K562 (cell line): ENCODE data around the gene VAT1L. TPM values are rescaled to one million over a fixed set of nuclear protein-coding genes. Genes with fewer than 3 reads are reported as not detected.

Experiments
- CEBPB ChIP-seq: fragments of 450-650 bp; IDR thresholded peaks from 2 replicates; pipeline ENCODE4 v1.6.1; 2016; ENCODE audit warnings: missing genetic modification characterization, missing compliant biosample characterization
- CXXC5 ChIP-seq: fragments of 250-450 bp; sonication (Bioruptor Pico); IDR thresholded peaks from 2 replicates; pipeline ENCODE4 v1.8.0; 2022; ENCODE audit warnings: inconsistent platforms, mild to moderate bottlenecking, moderate library complexity
- SAFB2 ChIP-seq: fragments of 200-400 bp; formaldehyde crosslinking; IDR thresholded peaks from 2 replicates; pipeline ENCODE4 v1.6.1; 2018; ENCODE audit warnings: borderline replicate concordance, low read length, low read depth, moderate library complexity; ENCODE audit not compliant: severe bottlenecking
- SIRT6 ChIP-seq: IDR thresholded peaks from one replicate; pipeline ENCODE4 v1.6.1; 2012; ENCODE audit warnings: low read depth, mild to moderate bottlenecking, control low read depth, inconsistent platforms, low read length, moderate library complexity
- SMARCE1 ChIP-seq: fragments of 450-650 bp; IDR thresholded peaks from 2 replicates; pipeline ENCODE4 v1.7.1; 2016; ENCODE audit warnings: mild to moderate bottlenecking
- ZNF444 ChIP-seq: fragments of 250-450 bp; sonication (Bioruptor Pico); IDR thresholded peaks from 2 replicates; pipeline ENCODE4 v1.4.0; 2020; ENCODE audit warnings: mild to moderate bottlenecking, moderate library complexity
- ZNF445 ChIP-seq: fragments of 250-450 bp; sonication (Bioruptor Pico); IDR thresholded peaks from 2 replicates; pipeline ENCODE4 v1.4.0; 2020; ENCODE audit warnings: low read depth, mild to moderate bottlenecking, moderate library complexity
- ZNF57 ChIP-seq: fragments of 450-650 bp; formaldehyde crosslinking; IDR thresholded peaks from 2 replicates; pipeline ENCODE4 v1.4.0; 2020; ENCODE audit warnings: mild to moderate bottlenecking, moderate library complexity
- ZNF77 ChIP-seq: fragments of 250-450 bp; sonication (Bioruptor Pico); IDR thresholded peaks from 2 replicates; pipeline ENCODE4 v1.5.0; 2020
- polyA plus RNA-seq, 8 experiments: library from polyadenylated mRNA; depleted of rRNA in 4 of 8; stranded (reverse) in 5 of 8; unstranded in 3 of 8; fragments of >200 nt; fragmentation: Nextera tagmentation in 2 of 8; fragmentation: Illumina TruSeq in 1 of 8; extraction: Ambion mirVana in 2 of 8; extraction: Trizol in 1 of 8; gene quantifications; 2 replicates each; pipeline versions ENCODE4 v1.2.1 to v1.2.3, GENCODE V29; 2011 to 2014; ENCODE audit warnings: inconsistent platforms in 1 of 8, missing spikeins in 1 of 8
- total RNA-seq, 7 experiments: library from RNA; depleted of rRNA in 6 of 7; stranded (reverse); fragments of >200 nt in 6 of 7; fragmentation: Illumina TruSeq in 2 of 7; extraction: Trizol in 2 of 7; gene quantifications; 2 replicates each; pipeline versions ENCODE4 v1.2.1 to v1.2.3, GENCODE V29; 2011 to 2021; ENCODE audit warnings: low replicate concordance in 1 of 7
- TF ChIP-seq, protein P1 (sequence below), 2 experiments: fragments of 450-650 bp; IDR thresholded peaks; 2 replicates each; pipeline ENCODE4 v1.6.1; 2018; ENCODE audit warnings: mild to moderate bottlenecking in 2 of 2, low read depth in 1 of 2; ENCODE audit not compliant: partially characterized antibody in 2 of 2
- TF ChIP-seq, protein P2 (sequence below): fragments of 450-650 bp; formaldehyde crosslinking; IDR thresholded peaks from 2 replicates; pipeline ENCODE4 v1.4.0; 2020; ENCODE audit warnings: mild to moderate bottlenecking, moderate library complexity
- TF ChIP-seq, protein P3 (sequence below): fragments of 450-650 bp; IDR thresholded peaks from 2 replicates; pipeline ENCODE4 v1.6.1; 2018; ENCODE audit warnings: mild to moderate bottlenecking, low read depth; ENCODE audit not compliant: partially characterized antibody
- TF ChIP-seq, protein P4 (sequence below): sonication (generic); formaldehyde crosslinking; IDR thresholded peaks from 2 replicates; pipeline ENCODE4 v1.8.1; 2023; ENCODE audit warnings: mild to moderate bottlenecking, missing genetic modification reagents
- TF ChIP-seq, protein P5 (sequence below): fragments of 200-400 bp; formaldehyde crosslinking; IDR thresholded peaks from 2 replicates; pipeline ENCODE4 v1.6.1; 2017; ENCODE audit warnings: mild to moderate bottlenecking, low read depth, low read length, moderate library complexity
- TF ChIP-seq, protein P6 (sequence below): fragments of 450-650 bp; formaldehyde crosslinking; IDR thresholded peaks from 2 replicates; pipeline ENCODE4 v1.4.0; 2022; ENCODE audit warnings: missing genetic modification characterization

The VAT1L gene
- total and polyA plus RNA-seq, 9 of the 15 experiments (the other 6 are each of a cell fraction or from before 2014, with no cell fraction given): 0.01 TPM; not detected in 8

DNA sequence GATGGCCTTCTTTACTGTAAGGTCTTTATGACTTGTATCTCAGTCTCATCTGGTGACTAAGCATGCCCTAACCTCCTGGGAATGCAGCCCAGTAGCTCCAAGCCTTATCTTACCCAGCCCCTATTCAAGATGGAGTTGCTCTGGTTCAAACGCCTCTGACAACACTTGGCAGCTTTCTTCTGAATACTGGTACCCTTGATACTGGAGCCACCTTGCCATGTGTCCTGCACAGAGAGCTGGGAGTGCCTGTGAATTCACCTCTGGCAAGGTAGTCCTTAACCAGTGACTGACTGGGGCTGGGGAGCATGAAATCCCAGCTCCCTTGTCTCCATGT lies 48.8 kb upstream of the VAT1L start (continued):
- TF ChIP-seq, protein P1, sequence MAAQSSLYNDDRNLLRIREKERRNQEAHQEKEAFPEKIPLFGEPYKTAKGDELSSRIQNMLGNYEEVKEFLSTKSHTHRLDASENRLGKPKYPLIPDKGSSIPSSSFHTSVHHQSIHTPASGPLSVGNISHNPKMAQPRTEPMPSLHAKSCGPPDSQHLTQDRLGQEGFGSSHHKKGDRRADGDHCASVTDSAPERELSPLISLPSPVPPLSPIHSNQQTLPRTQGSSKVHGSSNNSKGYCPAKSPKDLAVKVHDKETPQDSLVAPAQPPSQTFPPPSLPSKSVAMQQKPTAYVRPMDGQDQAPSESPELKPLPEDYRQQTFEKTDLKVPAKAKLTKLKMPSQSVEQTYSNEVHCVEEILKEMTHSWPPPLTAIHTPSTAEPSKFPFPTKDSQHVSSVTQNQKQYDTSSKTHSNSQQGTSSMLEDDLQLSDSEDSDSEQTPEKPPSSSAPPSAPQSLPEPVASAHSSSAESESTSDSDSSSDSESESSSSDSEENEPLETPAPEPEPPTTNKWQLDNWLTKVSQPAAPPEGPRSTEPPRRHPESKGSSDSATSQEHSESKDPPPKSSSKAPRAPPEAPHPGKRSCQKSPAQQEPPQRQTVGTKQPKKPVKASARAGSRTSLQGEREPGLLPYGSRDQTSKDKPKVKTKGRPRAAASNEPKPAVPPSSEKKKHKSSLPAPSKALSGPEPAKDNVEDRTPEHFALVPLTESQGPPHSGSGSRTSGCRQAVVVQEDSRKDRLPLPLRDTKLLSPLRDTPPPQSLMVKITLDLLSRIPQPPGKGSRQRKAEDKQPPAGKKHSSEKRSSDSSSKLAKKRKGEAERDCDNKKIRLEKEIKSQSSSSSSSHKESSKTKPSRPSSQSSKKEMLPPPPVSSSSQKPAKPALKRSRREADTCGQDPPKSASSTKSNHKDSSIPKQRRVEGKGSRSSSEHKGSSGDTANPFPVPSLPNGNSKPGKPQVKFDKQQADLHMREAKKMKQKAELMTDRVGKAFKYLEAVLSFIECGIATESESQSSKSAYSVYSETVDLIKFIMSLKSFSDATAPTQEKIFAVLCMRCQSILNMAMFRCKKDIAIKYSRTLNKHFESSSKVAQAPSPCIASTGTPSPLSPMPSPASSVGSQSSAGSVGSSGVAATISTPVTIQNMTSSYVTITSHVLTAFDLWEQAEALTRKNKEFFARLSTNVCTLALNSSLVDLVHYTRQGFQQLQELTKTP (IDR thresholded peaks at IDR 0.05; ENCODE audit: low read depth in 1 of 2, partially characterized antibody in 2 of 2): no peak
- TF ChIP-seq, protein P2, sequence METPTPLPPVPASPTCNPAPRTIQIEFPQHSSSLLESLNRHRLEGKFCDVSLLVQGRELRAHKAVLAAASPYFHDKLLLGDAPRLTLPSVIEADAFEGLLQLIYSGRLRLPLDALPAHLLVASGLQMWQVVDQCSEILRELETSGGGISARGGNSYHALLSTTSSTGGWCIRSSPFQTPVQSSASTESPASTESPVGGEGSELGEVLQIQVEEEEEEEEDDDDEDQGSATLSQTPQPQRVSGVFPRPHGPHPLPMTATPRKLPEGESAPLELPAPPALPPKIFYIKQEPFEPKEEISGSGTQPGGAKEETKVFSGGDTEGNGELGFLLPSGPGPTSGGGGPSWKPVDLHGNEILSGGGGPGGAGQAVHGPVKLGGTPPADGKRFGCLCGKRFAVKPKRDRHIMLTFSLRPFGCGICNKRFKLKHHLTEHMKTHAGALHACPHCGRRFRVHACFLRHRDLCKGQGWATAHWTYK (CRISPR knock-in tag): peak; percentile 92
- 0 out of 2 replicates have a peak, but pooled peaks have one; percentile 61 for TF ChIP-seq ZNF444 (CRISPR knock-in tag)
- TF ChIP-seq CEBPB: no peak
- TF ChIP-seq SAFB2: no peak
- TF ChIP-seq, protein P3, sequence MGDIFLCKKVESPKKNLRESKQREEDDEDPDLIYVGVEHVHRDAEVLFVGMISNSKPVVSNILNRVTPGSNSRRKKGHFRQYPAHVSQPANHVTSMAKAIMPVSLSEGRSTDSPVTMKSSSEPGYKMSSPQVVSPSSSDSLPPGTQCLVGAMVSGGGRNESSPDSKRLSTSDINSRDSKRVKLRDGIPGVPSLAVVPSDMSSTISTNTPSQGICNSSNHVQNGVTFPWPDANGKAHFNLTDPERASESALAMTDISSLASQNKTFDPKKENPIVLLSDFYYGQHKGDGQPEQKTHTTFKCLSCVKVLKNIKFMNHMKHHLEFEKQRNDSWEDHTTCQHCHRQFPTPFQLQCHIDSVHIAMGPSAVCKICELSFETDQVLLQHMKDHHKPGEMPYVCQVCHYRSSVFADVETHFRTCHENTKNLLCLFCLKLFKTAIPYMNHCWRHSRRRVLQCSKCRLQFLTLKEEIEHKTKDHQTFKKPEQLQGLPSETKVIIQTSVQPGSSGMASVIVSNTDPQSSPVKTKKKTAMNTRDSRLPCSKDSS: no peak
- TF ChIP-seq, protein P4, sequence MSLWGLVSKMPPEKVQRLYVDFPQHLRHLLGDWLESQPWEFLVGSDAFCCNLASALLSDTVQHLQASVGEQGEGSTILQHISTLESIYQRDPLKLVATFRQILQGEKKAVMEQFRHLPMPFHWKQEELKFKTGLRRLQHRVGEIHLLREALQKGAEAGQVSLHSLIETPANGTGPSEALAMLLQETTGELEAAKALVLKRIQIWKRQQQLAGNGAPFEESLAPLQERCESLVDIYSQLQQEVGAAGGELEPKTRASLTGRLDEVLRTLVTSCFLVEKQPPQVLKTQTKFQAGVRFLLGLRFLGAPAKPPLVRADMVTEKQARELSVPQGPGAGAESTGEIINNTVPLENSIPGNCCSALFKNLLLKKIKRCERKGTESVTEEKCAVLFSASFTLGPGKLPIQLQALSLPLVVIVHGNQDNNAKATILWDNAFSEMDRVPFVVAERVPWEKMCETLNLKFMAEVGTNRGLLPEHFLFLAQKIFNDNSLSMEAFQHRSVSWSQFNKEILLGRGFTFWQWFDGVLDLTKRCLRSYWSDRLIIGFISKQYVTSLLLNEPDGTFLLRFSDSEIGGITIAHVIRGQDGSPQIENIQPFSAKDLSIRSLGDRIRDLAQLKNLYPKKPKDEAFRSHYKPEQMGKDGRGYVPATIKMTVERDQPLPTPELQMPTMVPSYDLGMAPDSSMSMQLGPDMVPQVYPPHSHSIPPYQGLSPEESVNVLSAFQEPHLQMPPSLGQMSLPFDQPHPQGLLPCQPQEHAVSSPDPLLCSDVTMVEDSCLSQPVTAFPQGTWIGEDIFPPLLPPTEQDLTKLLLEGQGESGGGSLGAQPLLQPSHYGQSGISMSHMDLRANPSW (CRISPR knock-in tag): no peak
- TF ChIP-seq, protein P5, sequence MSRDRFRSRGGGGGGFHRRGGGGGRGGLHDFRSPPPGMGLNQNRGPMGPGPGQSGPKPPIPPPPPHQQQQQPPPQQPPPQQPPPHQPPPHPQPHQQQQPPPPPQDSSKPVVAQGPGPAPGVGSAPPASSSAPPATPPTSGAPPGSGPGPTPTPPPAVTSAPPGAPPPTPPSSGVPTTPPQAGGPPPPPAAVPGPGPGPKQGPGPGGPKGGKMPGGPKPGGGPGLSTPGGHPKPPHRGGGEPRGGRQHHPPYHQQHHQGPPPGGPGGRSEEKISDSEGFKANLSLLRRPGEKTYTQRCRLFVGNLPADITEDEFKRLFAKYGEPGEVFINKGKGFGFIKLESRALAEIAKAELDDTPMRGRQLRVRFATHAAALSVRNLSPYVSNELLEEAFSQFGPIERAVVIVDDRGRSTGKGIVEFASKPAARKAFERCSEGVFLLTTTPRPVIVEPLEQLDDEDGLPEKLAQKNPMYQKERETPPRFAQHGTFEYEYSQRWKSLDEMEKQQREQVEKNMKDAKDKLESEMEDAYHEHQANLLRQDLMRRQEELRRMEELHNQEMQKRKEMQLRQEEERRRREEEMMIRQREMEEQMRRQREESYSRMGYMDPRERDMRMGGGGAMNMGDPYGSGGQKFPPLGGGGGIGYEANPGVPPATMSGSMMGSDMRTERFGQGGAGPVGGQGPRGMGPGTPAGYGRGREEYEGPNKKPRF: no peak
- peak; percentile 77; the same call in 1 of the 2 replicates for TF ChIP-seq ZNF445 (CRISPR knock-in tag)
- TF ChIP-seq CXXC5 (CRISPR knock-in tag): no peak; the same call in 1 of the 2 replicates
- TF ChIP-seq SIRT6: no peak
- no peak for TF ChIP-seq SMARCE1
- TF ChIP-seq, protein P6, sequence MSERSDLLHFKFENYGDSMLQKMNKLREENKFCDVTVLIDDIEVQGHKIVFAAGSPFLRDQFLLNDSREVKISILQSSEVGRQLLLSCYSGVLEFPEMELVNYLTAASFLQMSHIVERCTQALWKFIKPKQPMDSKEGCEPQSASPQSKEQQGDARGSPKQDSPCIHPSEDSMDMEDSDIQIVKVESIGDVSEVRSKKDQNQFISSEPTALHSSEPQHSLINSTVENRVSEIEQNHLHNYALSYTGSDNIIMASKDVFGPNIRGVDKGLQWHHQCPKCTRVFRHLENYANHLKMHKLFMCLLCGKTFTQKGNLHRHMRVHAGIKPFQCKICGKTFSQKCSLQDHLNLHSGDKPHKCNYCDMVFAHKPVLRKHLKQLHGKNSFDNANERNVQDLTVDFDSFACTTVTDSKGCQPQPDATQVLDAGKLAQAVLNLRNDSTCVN: peak; percentile 97
- TF ChIP-seq ZNF77 (CRISPR knock-in tag): no peak
- no peak for TF ChIP-seq ZNF57
